Measurements from ENCODE around the gene TEKT1. TPM values are rescaled to one million over a fixed set of nuclear protein-coding genes. Genes with fewer than 3 reads are reported as not detected.

The TEKT1 gene
- total and polyA plus RNA-seq, 7 experiments from 2014 or later, result not detected

DNA sequence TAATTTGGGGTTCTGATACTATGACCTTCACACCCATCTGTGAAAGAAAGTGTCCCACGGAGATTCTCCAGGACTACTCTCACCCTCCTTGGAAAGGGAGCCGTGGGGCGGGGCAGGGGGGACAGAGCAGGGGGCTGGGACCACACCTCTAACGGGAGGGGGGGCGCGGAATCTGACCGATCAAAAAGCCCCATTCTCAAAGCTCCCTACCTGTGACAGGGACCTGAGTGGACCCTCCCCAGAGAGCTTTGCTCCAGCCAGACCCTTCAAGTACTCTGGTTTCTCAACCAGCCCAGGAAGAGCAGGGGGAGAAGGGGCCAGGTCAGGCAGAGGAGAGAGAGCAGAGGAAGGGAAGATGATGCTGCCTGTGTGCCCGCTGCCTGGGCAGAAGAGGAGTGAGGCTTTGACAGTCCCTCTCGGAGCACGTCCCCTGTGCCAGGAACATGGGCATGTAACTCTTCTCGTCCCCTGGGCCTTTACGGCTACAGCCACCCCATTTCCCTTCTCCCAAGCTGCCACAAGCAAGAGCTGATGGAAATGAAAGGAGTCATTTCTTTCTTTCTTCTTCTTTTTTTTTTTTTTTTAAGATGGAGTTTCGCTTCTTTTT is 75.0 kb downstream of the TEKT1 start:
- DNase-seq (peak in 2 of 9 donors; percentile 2 to 4), ATAC-seq (peak; percentile 29)
- peaks cover 46 to 69% (median 61%) of the 10 kb centered on the region in 7 donors for H3K4me1 Mint-ChIP-seq
- H3K36me3 Mint-ChIP-seq, result peaks cover 4 to 52% (median 34%) of the 10 kb centered on the region in 5 donors
- intact Hi-C loops (cut with micrococcal nuclease), result loop anchor here (2.0 to 10.0 kb wide), 5 partner anchors 86 to 258 kb away; partner anchors contain the start of genes RNASEK (in 2 of the 2), C17orf100 (in 1 of the 2) and MED31 (in 1 of the 2)
- H3K27ac ChIP-seq (ENCODE audit: low read depth, low read length), result peak overlapping the region; percentile 71
- no peaks in the 10 kb centered on the region for H3K9me3 ChIP-seq (ENCODE audit: control insufficient read depth in 2 of 3, low read length in 3 of 3)
- peak overlapping the region; percentile 90 for H3K4me3 ChIP-seq (ENCODE audit: low read length)
- peaks cover 29 to 35% of the 10 kb centered on the region in 2 donors for H3K4me1 ChIP-seq (ENCODE audit: control insufficient read depth in 2 of 2, insufficient read depth in 2 of 2, low read length in 2 of 2)
- peaks cover 0 to 2% (median 0%) of the 10 kb centered on the region in 11 donors for H3K9me3 Mint-ChIP-seq
- H3K27ac Mint-ChIP-seq, result peak overlapping the region; percentile 89 to 100 (median 96)
- peak overlapping the region; percentile 93 to 100 (median 98) for H3K4me3 Mint-ChIP-seq
- ChIA-PET POLR2A (interaction anchor here (1.5 kb wide), 1 partner anchor 16 kb away, joined by 3 read pairs; no protein-coding TSS in a partner anchor), CTCF (interaction anchor here (1.3 kb wide), 1 partner anchor 87 kb away, joined by 3 read pairs; no protein-coding TSS in a partner anchor)
- no peaks in the 10 kb centered on the region for H3K27me3 ChIP-seq (ENCODE audit: control insufficient read depth in 2 of 2, insufficient read depth in 2 of 2, low read length in 2 of 2)
- H3K36me3 ChIP-seq (ENCODE audit: control insufficient read depth in 2 of 3, insufficient read depth in 3 of 3, low read length in 3 of 3), result peaks cover 7 to 33% (median 10%) of the 10 kb centered on the region in 3 experiments
- H3K27me3 Mint-ChIP-seq, result no peaks in the 10 kb centered on the region

- H3K36me3 ChIP-seq (ENCODE audit: control insufficient read depth in 2 of 3, insufficient read depth in 3 of 3, low read length in 3 of 3), result peaks cover 7 to 27% (median 10%) of the 10 kb centered on the region in 3 experiments
- no peaks in the 10 kb centered on the region for H3K9me3 ChIP-seq (ENCODE audit: control insufficient read depth in 2 of 3, low read length in 3 of 3)
- DNase-seq, result peak in 8 of 9 donors; percentile 48 to 67 (median 56)
- Mint-ChIP-seq H3K4me3 (peak within 1 kb of the TSS; percentile 93 to 100 (median 98)), H3K4me1 (peaks cover 46 to 69% (median 61%) of the 10 kb centered on the region in 7 donors), H3K27me3 (no peaks in the 10 kb centered on the region), H3K27ac (peak within 1 kb of the TSS; percentile 89 to 100 (median 96)), H3K9me3 (peaks cover 0 to 2% (median 0%) of the 10 kb centered on the region in 11 donors), H3K36me3 (peaks cover 4 to 45% (median 28%) of the 10 kb centered on the region in 5 donors)
- H3K27ac ChIP-seq (ENCODE audit: low read depth, low read length), result peak within 1 kb of the TSS; percentile 71
- intact Hi-C loops (cut with micrococcal nuclease), result loop anchor here (2.0 to 10.0 kb wide), 5 partner anchors 87 to 259 kb away; partner anchors contain the start of genes RNASEK (in 2 of the 2), C17orf100 (in 1 of the 2) and MED31 (in 1 of the 2)
- ATAC-seq, result peak; percentile 82
- ChIA-PET CTCF (interaction anchor here (0.7 to 1.3 kb wide), 2 partner anchors 88 to 283 kb away, joined by 3 read pairs; no protein-coding TSS in a partner anchor), POLR2A (interaction anchor here (1.5 kb wide), 1 partner anchor 15 kb away, joined by 3 read pairs; no protein-coding TSS in a partner anchor)
- H3K27me3 ChIP-seq (ENCODE audit: control insufficient read depth in 2 of 2, insufficient read depth in 2 of 2, low read length in 2 of 2), result no peaks in the 10 kb centered on the region
- H3K4me1 ChIP-seq (ENCODE audit: control insufficient read depth in 2 of 2, insufficient read depth in 2 of 2, low read length in 2 of 2), result peaks cover 29 to 35% of the 10 kb centered on the region in 2 donors
- H3K4me3 ChIP-seq (ENCODE audit: low read length), result peak within 1 kb of the TSS; percentile 90
Measured at GRCh38 chr17:6755731-6756184, 75.8 kb downstream of the TEKT1 start, which contains the start of gene XAF1. TSS of gene XAF1 (plus strand) at chr17:6756046. CDS start at chr17:6756079, 33 bp downstream.

- peaks cover 29 to 35% of the 10 kb centered on the region in 2 donors for H3K4me1 ChIP-seq (ENCODE audit: control insufficient read depth in 2 of 2, insufficient read depth in 2 of 2, low read length in 2 of 2)
- ChIA-PET POLR2A (interaction anchor here (1.5 kb wide), 1 partner anchor 15 kb away, joined by 3 read pairs; no protein-coding TSS in a partner anchor), CTCF (interaction anchor here (0.6 to 1.3 kb wide), 3 partner anchors 88 to 1243 kb away, joined by 3 read pairs; no protein-coding TSS in a partner anchor)
- H3K27ac Mint-ChIP-seq, result peak overlapping the region; percentile 89 to 100 (median 96)
- H3K27me3 ChIP-seq (ENCODE audit: control insufficient read depth in 2 of 2, insufficient read depth in 2 of 2, low read length in 2 of 2), result no peaks in the 10 kb centered on the region
- peak overlapping the region; percentile 71 for H3K27ac ChIP-seq (ENCODE audit: low read depth, low read length)
- peaks cover 0 to 2% (median 0%) of the 10 kb centered on the region in 5 donors for H3K27me3 Mint-ChIP-seq
- DNase-seq (no peak), ATAC-seq (no peak)
- intact Hi-C loops (cut with micrococcal nuclease), result loop anchor here (5.0 to 10.0 kb wide), 4 partner anchors 88 to 260 kb away; partner anchors contain the start of genes RNASEK (in 2 of the 2), C17orf100 (in 1 of the 2) and MED31 (in 1 of the 2)
- H3K4me3 Mint-ChIP-seq, result peak overlapping the region; percentile 93 to 100 (median 98)
- peak overlapping the region; percentile 90 for H3K4me3 ChIP-seq (ENCODE audit: low read length)
- peaks cover 0 to 2% (median 0%) of the 10 kb centered on the region in 11 donors for H3K9me3 Mint-ChIP-seq
- H3K4me1 Mint-ChIP-seq, result peaks cover 44 to 69% (median 58%) of the 10 kb centered on the region in 7 donors
- H3K9me3 ChIP-seq (ENCODE audit: control insufficient read depth in 2 of 3, low read length in 3 of 3), result no peaks in the 10 kb centered on the region
- H3K36me3 ChIP-seq (ENCODE audit: control insufficient read depth in 2 of 3, insufficient read depth in 3 of 3, low read length in 3 of 3), result peaks cover 6 to 22% (median 7%) of the 10 kb centered on the region in 3 experiments
- peaks cover 4 to 40% (median 24%) of the 10 kb centered on the region in 5 donors for H3K36me3 Mint-ChIP-seq
Measured at GRCh38 chr17:6755281-6755680, 76.2 kb downstream of the TEKT1 start.

- peaks cover 0 to 6% (median 0%) of the 10 kb centered on the region in 3 experiments for H3K36me3 ChIP-seq (ENCODE audit: control insufficient read depth in 2 of 3, insufficient read depth in 3 of 3, low read length in 3 of 3)
- DNase-seq, result no peak
- peaks cover 4 to 25% (median 15%) of the 10 kb centered on the region in 5 donors for H3K36me3 Mint-ChIP-seq
- H3K27me3 Mint-ChIP-seq, result peaks cover 0 to 15% (median 0%) of the 10 kb centered on the region in 5 donors
- peak overlapping the region in 9 of 10 donors; percentile 5 to 70 (median 46) for H3K4me3 Mint-ChIP-seq
- H3K27me3 ChIP-seq (ENCODE audit: control insufficient read depth in 2 of 2, insufficient read depth in 2 of 2, low read length in 2 of 2), result no peaks in the 10 kb centered on the region
- H3K9me3 Mint-ChIP-seq, result peaks cover 0 to 2% (median 0%) of the 10 kb centered on the region in 11 donors
- peaks cover 43 to 64% (median 50%) of the 10 kb centered on the region in 7 donors for H3K4me1 Mint-ChIP-seq
- H3K9me3 ChIP-seq (ENCODE audit: control insufficient read depth in 2 of 3, low read length in 3 of 3), result no peaks in the 10 kb centered on the region
- intact Hi-C loops (cut with micrococcal nuclease), result loop anchor here in 1 of 2 donors (10.0 kb wide), 1 partner anchor 261 kb away; the partner anchor contains the start of gene RNASEK
- ATAC-seq, result no peak
- ChIA-PET POLR2A (no interaction called here), CTCF (interaction anchor here (1.0 kb wide), 1 partner anchor 90 kb away, joined by 3 read pairs; no protein-coding TSS in a partner anchor)
- peak overlapping the region in 8 of 9 donors; percentile 58 to 100 (median 84) for H3K27ac Mint-ChIP-seq
- H3K27ac ChIP-seq (ENCODE audit: low read depth, low read length), result no peak overlapping the region
- no peak overlapping the region for H3K4me3 ChIP-seq (ENCODE audit: low read length)
- H3K4me1 ChIP-seq (ENCODE audit: control insufficient read depth in 2 of 2, insufficient read depth in 2 of 2, low read length in 2 of 2), result peaks cover 29 to 35% of the 10 kb centered on the region in 2 donors
Measured at GRCh38 chr17:6753546-6753945, 78.0 kb downstream of the TEKT1 start.

GRCh38 chr17:6753006-6753445 is 78.5 kb downstream of the TEKT1 start:
- Histone ChIP-seq H3K36me3 (ENCODE audit: control insufficient read depth in 2 of 3, insufficient read depth in 3 of 3, low read length in 3 of 3) (peaks cover 0 to under 1% (median 0%) of the 10 kb centered on the region in 3 experiments), H3K27me3 (ENCODE audit: control insufficient read depth in 2 of 2, insufficient read depth in 2 of 2, low read length in 2 of 2) (no peaks in the 10 kb centered on the region), H3K27ac (ENCODE audit: low read depth, low read length) (peak overlapping the region; percentile 26), H3K4me1 (ENCODE audit: control insufficient read depth in 2 of 2, insufficient read depth in 2 of 2, low read length in 2 of 2) (peaks cover 26 to 30% of the 10 kb centered on the region in 2 donors), H3K9me3 (ENCODE audit: control insufficient read depth in 2 of 3, low read length in 3 of 3) (no peaks in the 10 kb centered on the region), H3K4me3 (ENCODE audit: low read length) (no peak overlapping the region)
- H3K4me1 Mint-ChIP-seq, result peaks cover 37 to 60% (median 48%) of the 10 kb centered on the region in 7 donors
- ChIA-PET POLR2A (no interaction called here), CTCF (no interaction called here)
- peaks cover 0 to 18% (median 0%) of the 10 kb centered on the region in 5 donors for H3K27me3 Mint-ChIP-seq
- H3K27ac Mint-ChIP-seq, result peak overlapping the region; percentile 24 to 100 (median 86)
- intact Hi-C loops (cut with micrococcal nuclease), result loop anchor here in 1 of 2 donors (10.0 kb wide), 1 partner anchor 262 kb away; the partner anchor contains the start of gene RNASEK
- DNase-seq (peak in 6 of 9 donors; percentile 4 to 53 (median 36)), ATAC-seq (no peak)
- peak overlapping the region; percentile 13 to 66 (median 44) for H3K4me3 Mint-ChIP-seq
- H3K36me3 Mint-ChIP-seq, result peaks cover 4 to 20% (median 9%) of the 10 kb centered on the region in 5 donors
- peaks cover 0 to 4% (median 0%) of the 10 kb centered on the region in 11 donors for H3K9me3 Mint-ChIP-seq

Data from naive thymus-derived CD4-positive, alpha-beta T cell (primary cell).